GM12874 (cell line): ENCODE measurements around the gene SKAP2.

ENCODE experiments used
- CTCF ChIP-seq: IDR thresholded peaks from 2 replicates; pipeline ENCODE4 v1.5.1; 2011; ENCODE audit warnings: low read depth, mild to moderate bottlenecking, control low read depth, low read length, moderate library complexity; ENCODE audit not compliant: insufficient read depth

The SKAP2 gene

GRCh38 chr7:26624839-26625238, 239.6 kb downstream of the SKAP2 start:
- TF ChIP-seq CTCF = no peak

- TF ChIP-seq CTCF = no peak
These were observed 240.0 kb downstream of the SKAP2 start for GRCh38 chr7:26624431-26624830.

GRCh38 chr7:26620352-26620751, 244.0 kb downstream of the SKAP2 start:
- TF ChIP-seq CTCF = no peak

DNA sequence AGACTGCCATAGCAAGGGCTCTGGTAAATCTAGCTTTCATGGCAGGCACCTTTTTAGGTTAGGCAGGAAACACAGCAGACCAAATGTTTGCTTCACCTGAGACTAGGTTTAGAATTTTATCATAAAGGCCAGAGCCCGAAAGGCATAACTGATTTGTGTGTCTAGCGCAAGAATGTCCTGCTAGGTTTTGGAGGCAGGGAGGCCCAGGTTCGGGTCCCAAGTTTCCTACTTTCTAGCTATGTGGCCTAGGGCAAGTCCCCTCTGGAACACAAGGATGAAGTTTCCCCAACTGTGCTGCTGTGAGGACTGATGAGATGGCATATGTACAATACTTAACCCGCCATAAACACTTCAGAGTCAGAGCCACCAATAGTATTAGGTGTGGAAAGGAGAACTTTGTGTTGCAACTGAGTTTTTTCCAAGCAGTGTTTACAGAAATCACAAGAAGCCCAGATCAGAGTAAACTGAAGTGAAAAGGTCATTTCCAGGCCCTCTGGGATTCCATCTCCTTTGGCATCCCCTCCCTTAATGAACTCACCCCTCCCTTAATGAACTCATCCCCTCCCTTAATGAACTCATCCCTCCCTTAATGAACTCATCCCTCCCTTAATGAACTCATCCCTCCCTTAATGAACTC, 244.9 kb downstream of the SKAP2 start:
- TF ChIP-seq CTCF = no peak

DNA sequence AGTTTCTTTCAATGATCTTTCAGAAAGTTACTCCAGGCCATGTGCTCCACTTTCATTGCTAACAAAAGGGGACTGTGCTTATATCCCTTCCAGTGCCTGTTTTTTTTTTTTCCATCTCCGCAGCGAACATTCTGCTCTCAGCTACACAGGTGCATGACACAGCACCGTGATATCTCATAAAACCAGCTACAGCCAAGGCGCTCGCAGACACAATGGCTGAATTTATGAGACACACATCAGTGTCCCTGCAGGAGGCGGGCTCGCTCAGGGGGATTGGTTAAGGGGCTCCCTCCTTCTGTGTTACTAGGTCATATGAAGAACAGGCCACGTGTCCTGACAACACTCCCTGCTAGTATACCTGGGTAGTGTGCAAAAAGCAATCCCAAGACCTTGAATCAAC, 245.5 kb downstream of the SKAP2 start:
- no peak for TF ChIP-seq CTCF

DNA sequence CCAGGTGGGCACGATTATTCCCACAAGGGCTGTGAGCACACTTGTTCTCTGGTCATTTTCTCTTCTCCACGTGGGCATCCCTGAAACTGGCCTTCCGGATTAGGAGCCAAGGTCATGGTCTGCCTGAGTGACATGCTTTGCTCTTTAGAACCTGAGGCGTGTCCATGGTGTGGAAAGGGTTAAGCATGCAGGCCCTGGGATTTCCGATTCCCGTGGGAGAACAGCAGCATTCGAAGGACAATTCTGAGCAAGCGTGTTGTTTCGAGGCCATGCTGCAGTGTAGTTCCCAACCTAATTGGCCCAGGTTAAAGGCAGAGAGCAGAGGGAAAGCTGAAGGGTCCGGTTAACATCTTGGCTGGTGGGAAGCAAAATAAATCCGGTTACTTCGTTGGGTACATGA, 245.9 kb downstream of the SKAP2 start:
- no peak for TF ChIP-seq CTCF
